ENCODE results near the gene MLH3.

DNA sequence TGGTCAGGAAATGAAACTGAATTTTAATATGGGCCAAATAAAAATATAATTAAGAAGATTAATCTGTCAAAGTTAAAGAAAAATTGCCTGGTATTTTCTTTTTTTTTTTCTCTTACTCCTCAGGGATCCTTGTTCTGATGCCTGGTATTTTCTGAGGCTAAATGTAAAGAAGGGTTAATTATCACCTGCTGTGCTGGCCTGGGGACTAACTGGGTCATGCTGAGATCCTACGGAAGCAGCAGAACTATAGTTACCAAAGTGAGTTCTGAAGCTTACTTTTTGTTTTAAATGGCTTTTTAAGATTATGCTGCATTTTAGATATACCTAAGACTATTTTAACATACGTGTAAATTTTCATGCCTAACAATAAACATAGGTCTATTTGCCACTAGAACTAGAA is 41.4 kb upstream of the MLH3 start:
- TF ChIP-seq, protein P1, sequence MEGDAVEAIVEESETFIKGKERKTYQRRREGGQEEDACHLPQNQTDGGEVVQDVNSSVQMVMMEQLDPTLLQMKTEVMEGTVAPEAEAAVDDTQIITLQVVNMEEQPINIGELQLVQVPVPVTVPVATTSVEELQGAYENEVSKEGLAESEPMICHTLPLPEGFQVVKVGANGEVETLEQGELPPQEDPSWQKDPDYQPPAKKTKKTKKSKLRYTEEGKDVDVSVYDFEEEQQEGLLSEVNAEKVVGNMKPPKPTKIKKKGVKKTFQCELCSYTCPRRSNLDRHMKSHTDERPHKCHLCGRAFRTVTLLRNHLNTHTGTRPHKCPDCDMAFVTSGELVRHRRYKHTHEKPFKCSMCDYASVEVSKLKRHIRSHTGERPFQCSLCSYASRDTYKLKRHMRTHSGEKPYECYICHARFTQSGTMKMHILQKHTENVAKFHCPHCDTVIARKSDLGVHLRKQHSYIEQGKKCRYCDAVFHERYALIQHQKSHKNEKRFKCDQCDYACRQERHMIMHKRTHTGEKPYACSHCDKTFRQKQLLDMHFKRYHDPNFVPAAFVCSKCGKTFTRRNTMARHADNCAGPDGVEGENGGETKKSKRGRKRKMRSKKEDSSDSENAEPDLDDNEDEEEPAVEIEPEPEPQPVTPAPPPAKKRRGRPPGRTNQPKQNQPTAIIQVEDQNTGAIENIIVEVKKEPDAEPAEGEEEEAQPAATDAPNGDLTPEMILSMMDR (conservative IDR thresholded peaks at IDR 0.05; ENCODE audit: low read depth, low read length): no peak
- TF ChIP-seq EZH2 (IDR thresholded peaks at IDR 0.05; ENCODE audit: low read length, unreplicated experiment): no peak
